Suppressor macrophage treated with lipopolysaccharide for 1 hour (primary cell): Measurements from ENCODE around the gene OR7C1.

Experiments
- DNase-seq, 3 donors: peaks; one replicate each; pipeline ENCODE4 v3.0.0-alpha.2; 2020 to 2022

OR7C1 gene

DNA sequence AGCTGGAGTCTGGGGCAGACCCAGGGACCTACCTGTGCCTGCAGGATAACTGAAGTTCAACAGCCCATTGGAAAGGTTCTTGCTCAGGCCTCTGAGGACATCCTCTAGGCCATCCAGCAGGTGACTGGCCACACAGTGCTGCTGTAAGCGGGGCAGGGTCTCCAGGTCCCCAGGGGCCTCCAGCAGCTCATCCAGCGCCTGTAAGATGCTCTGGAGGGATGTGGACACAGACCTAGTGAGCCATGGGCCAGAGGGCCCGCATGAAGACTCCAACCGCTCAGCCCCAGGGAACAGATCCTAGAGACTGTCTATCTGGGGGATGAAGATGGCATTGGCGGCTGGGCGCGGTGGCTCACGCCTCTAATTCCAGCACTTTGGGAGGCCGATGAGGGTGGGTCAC, 70.6 kb downstream of the OR7C1 start:
- no peak for DNase-seq

DNA sequence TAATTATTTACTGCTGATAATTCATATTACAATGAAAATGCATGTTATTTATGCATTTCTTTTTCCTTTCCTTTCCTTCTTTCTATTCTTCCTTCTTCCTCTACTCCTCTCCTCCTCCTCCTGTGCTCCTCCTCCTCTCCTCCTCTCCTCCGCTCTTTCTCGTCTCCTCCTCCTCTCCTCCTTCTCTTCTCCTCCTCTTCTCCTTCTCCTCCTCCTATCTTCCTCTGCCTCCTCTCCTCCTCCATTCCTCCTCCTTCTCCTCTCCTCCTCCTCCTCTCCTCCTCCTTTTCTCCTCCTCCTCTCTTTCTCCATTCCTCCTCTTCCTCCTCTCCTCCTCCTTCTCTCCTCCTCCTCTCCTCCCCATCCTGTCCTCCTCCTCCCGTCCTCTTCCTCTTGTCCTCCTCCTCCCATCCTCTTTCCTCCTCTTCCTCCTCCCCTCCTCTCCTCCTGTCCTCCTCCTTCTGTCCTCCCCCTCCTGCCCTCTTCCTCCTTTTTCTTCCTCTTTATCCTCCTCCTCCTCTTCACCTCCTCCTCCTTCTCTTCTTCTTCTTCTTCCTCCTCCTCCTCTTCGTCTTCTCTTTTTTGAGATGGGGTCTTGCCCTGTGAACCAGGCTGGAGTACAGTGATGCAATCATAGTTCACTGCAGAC, 71.4 kb downstream of the OR7C1 start:
- DNase-seq: no peak

DNA sequence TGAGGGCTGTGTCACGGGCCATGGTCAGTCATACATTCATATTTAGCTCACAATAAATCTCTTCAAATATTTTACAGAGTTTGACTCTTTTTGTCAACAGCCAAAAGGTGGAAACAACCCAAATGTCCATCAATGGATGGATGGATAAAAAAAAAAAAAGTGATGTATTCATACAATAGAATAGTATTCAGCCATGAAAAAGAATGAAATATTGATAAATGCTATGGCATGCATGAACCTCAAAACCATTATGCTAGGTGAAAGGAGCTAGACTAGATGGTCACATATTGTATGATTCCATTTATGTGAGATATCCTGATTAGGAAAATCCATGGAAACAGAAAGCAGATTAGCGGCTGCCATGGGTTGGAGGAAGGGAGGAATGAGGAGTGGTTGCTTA, 72.9 kb downstream of the OR7C1 start:
- no peak for DNase-seq

DNA sequence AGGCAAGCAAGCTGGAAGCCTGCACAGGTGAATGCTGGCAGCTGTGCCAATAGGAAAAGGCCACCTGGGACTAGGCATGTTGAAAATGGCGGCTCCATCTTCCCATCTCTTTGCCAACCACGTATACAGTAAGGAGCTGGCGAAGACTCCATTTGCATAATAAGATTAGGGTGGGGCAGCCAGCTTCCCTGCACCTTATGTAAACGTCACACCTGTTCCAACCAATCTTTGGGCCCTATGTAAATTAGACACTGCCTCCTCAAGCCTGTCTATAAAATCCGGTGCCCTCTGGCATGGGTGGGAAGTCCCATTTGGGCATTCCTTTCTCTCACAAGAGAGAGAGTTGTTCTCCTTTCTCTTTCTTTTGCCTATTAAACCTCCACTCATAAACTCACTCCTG, 73.4 kb downstream of the OR7C1 start:
- peak in 1 of 3 donors; percentile 39 for DNase-seq

DNA sequence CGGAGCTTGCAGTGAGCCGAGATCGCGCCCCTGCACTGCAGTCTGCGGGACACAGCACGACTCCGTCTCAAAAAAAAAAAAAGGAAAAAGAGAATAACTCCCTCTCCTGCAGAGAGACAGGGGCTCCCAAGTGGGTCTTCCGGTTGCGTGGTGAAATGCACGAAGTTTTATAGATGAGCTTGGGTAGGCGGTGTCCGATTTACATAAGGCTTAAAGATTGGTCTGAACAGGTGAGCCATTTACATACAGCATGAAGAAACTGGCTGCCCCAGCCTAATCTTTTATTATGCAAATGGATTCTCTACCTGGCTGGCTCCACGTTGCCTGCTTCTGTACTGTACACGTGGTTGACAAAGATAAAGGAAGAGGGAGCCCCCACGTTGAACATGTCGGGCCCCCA, 76.2 kb downstream of the OR7C1 start:
- no peak for DNase-seq

DNA sequence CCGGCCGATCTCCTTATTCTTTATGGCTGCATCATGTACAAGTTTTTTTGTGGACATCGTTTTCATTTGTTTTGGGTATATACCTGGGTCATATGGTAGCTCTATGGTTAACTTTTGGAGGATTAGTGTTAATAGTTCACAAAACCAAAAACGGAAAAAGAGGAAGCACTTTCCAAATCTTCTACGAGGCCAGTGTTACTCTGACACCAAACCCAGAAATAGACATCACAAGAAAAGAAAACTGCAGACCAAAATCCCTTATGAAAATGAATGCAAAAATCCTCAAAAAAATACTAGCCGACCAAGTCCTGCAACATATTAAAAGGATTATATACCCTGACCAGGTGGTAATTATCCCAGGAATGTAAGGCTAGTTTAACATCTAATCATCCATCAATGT, 86.4 kb downstream of the OR7C1 start:
- no peak for DNase-seq
